Lower lobe of right lung (tissue), 2 donors: Measurements from ENCODE around the gene EIF2A. TPM values are rescaled to one million over a fixed set of nuclear protein-coding genes. Genes with fewer than 3 reads are reported as not detected.
"Not testable (repeated sequence)": the region's sequence is repeated elsewhere in the genome, so short reads cannot be mapped to it uniquely, and the experiment has no call there.

Source experiments
- ATAC-seq, 2 donors: fragments of 200-7000 bp; cut with Tn5 transposase; one replicate each; pipeline ENCODE4 v1.9.1; 2020 to 2022; ENCODE audit warnings: mild to moderate bottlenecking in 2 of 2, moderate library complexity in 2 of 2
- DNase-seq: peaks from one replicate; pipeline ENCODE4 v3.0.0-alpha.2; 2020
- H3K27ac ChIP-seq: fragments of 200-600 bp; one replicate; pipeline ENCODE4 v1.8.0; 2022
- H3K27me3 ChIP-seq: fragments of 200-600 bp; one replicate; pipeline ENCODE4 v1.8.0; 2022; ENCODE audit warnings: low read depth
- H3K36me3 ChIP-seq: fragments of 200-600 bp; one replicate; pipeline ENCODE4 v1.8.0; 2022; ENCODE audit warnings: mild to moderate bottlenecking
- H3K4me1 ChIP-seq: fragments of 200-600 bp; one replicate; pipeline ENCODE4 v1.8.0; 2022
- H3K4me3 ChIP-seq: fragments of 200-600 bp; one replicate; pipeline ENCODE4 v1.8.0; 2022; ENCODE audit warnings: mild to moderate bottlenecking
- H3K9me3 ChIP-seq: fragments of 200-600 bp; one replicate; pipeline ENCODE4 v1.8.0; 2022
- intact Hi-C: fragments of 100-400 bp; cut with DNase I; formaldehyde crosslinking; loops from one replicate; pipeline ENCODE4 v1.11.0; 2022
- total RNA-seq: library from RNA; stranded (reverse); fragmentation: NEBNext Ultra II Directional; extraction: Animal tissue kit (Norgen Biotek cat#: 25700); gene quantifications from one replicate; pipeline ENCODE4 v1.2.1, GENCODE V29; 2021
- TF ChIP-seq, protein P1 (sequence below): fragments of 200-600 bp; IDR thresholded peaks from one replicate; pipeline ENCODE4 v1.8.0; 2022; ENCODE audit warnings: antibody characterized with exemption, mild to moderate bottlenecking
- donor health status: DM: no; HTN: yes; CAD: no; lungs with severe emphysema.

Gene EIF2A
- total RNA-seq, 1 donor from 2014 or later = 91.9 TPM

DNA sequence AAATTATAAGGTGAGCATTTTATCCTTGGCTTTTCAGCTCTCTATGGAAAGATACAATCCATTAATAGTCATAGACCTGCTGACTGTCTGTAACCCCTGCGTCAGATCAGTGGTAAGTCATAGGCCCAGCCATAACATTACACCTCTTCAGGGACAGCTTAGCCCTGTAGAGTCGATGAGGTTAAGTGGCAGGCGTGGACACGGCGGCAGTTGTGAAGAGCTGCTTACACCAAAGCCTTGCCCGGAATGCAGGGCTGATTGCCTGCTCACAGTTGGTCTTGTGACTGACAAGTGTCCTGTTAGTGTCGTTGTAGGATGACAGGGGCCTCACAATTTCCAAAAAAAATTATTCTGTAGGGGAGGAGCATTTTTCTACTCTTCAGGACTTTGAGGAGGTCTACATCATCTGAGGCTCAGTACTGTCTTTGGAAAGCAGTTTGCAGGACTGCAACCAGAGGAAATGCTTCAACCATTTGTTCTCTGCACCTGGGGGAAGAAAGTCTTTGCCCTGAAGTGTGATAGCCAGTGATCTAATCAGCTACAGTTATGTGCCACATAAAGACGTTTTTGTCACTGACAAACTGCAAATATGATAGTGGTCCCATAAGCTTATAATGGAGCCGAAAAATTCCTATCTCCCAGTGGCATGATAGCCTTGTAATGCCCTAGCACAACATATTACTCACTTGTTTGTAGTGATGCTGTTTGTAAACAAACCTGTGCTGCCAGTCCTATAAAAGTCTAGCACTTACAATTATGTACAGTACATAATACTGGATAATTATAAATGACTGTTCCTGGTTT lies 41.6 kb downstream of the EIF2A start:
- H3K9me3 ChIP-seq = no peaks in the 10 kb centered on the region
- H3K27me3 ChIP-seq = no peaks in the 10 kb centered on the region
- H3K4me1 ChIP-seq = no peaks in the 10 kb centered on the region
- H3K36me3 ChIP-seq = peaks cover 27% of the 10 kb centered on the region
- intact Hi-C loops = no loop called here
- ATAC-seq (peak; percentile 88 to 90), DNase-seq (peak; percentile 61)
- H3K27ac ChIP-seq = no peak overlapping the region
- no peak overlapping the region for H3K4me3 ChIP-seq
- TF ChIP-seq, protein P1, sequence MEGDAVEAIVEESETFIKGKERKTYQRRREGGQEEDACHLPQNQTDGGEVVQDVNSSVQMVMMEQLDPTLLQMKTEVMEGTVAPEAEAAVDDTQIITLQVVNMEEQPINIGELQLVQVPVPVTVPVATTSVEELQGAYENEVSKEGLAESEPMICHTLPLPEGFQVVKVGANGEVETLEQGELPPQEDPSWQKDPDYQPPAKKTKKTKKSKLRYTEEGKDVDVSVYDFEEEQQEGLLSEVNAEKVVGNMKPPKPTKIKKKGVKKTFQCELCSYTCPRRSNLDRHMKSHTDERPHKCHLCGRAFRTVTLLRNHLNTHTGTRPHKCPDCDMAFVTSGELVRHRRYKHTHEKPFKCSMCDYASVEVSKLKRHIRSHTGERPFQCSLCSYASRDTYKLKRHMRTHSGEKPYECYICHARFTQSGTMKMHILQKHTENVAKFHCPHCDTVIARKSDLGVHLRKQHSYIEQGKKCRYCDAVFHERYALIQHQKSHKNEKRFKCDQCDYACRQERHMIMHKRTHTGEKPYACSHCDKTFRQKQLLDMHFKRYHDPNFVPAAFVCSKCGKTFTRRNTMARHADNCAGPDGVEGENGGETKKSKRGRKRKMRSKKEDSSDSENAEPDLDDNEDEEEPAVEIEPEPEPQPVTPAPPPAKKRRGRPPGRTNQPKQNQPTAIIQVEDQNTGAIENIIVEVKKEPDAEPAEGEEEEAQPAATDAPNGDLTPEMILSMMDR = no peak

DNA sequence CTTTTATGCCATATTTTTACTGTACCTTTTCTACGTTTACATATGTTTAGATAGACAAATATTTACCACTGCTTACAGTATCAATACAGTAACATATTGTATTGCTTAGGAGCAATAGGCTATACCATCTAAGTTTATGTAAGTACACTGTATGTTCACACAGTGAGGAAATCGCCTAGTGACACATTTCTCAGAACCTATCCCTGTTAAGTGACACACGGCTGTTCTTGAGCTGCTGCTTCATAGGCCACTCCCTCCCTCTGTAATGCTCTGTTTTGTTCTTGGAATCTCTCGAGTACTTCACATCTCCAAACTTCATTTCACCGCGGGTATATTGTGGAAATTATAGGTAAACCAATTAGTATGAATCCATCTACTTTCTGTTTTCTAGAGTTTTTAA lies 43.2 kb downstream of the EIF2A start:
- intact Hi-C loops = no loop called here
- Histone ChIP-seq H3K27ac (no peak overlapping the region), H3K4me3 (no peak overlapping the region), H3K27me3 (no peaks in the 10 kb centered on the region), H3K36me3 (peaks cover 11% of the 10 kb centered on the region), H3K4me1 (no peaks in the 10 kb centered on the region), H3K9me3 (no peaks in the 10 kb centered on the region)
- ATAC-seq (peak; percentile 72 to 73), DNase-seq (no peak)
- TF ChIP-seq, protein P1 = no peak

DNA sequence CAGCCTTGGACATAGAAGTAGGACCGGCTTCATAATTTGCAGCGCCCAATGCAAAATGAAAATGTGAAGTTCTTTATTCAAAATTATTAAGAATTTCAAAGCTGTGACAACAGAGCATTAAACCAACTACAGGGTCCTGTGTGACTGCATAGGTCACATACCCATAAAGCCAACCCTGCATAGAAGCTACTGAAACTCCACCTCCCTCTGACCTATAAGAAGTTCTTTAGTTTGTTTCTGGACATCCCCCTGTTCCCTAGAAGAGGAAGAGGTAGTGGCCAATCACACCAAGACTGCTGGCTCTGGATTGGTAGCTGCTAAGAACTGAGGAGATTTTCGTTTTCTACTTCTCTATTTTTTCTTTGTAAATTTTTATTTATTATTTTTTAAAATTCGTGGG lies 47.6 kb downstream of the EIF2A start:
- intact Hi-C loops = no loop called here
- H3K4me1 ChIP-seq = no peaks in the 10 kb centered on the region
- H3K9me3 ChIP-seq = no peaks in the 10 kb centered on the region
- no peaks in the 10 kb centered on the region for H3K36me3 ChIP-seq
- H3K27ac ChIP-seq = no peak overlapping the region
- TF ChIP-seq, protein P1 = no peak
- DNase-seq (no peak), ATAC-seq (no peak)
- no peak overlapping the region for H3K4me3 ChIP-seq
- H3K27me3 ChIP-seq = no peaks in the 10 kb centered on the region

DNA sequence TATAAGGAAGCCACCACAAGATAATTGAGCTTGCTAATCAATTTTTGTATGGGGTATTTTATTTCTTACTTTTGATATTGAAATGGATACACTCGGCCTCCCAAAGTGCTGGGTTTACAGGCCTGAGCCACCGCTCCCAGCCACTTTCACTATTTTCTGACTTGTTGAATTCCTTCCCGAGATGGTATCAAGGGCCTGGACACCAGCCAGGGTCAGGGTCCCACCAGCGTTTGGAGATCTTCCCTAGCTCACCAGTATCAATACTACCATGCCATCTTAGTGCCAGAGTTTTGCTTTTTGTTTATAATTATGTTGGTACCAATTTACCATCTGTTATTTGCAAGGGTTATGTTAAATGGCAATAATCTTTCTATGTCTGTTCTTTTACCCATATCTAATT lies 51.1 kb downstream of the EIF2A start:
- TF ChIP-seq, protein P1 = no peak
- intact Hi-C loops = no loop called here
- ATAC-seq = no peak
- no peaks in the 10 kb centered on the region for H3K36me3 ChIP-seq
- H3K27ac ChIP-seq = no peak overlapping the region
- no peak overlapping the region for H3K4me3 ChIP-seq
- no peak for DNase-seq
- no peaks in the 10 kb centered on the region for H3K27me3 ChIP-seq
- no peaks in the 10 kb centered on the region for H3K4me1 ChIP-seq
- H3K9me3 ChIP-seq = no peaks in the 10 kb centered on the region

DNA sequence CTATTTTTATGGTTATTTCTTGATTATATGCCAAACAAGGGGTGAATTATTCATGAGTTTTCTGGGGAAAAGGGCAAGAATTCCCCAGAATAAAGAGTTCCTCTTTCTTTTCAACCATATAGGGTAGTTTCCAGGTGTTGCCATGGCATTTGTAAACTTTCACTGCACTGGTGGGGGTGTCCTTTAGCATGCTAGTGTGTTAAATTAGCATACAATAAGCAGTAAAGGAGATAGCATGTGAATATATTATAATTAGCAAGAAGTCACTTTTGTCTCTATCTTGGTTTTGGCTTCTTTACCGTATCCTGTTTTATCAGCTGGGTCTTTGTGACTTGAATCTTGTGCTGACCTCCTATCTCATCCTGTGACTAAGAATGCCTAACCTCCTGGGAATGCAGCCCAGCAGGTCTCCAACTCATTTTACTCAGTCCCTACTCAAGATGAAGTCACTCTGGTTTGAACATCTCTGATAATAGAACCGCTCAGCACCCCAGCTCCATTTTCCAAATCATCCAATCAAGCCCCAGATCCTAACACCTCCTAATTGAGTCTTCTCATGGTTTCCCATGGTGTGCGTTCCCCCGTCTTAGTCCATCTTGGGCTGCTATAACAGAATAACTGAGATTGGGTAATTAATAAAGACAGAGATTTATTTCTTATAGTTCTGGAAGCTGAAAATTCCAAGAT lies 53.2 kb downstream of the EIF2A start:
- intact Hi-C loops = no loop called here
- H3K9me3 ChIP-seq = no peaks in the 10 kb centered on the region
- TF ChIP-seq, protein P1 = no peak
- no peak for DNase-seq
- H3K4me3 ChIP-seq = no peak overlapping the region
- no peaks in the 10 kb centered on the region for H3K27me3 ChIP-seq
- no peaks in the 10 kb centered on the region for H3K36me3 ChIP-seq
- no peak for ATAC-seq
- no peak overlapping the region for H3K27ac ChIP-seq
- H3K4me1 ChIP-seq = peaks cover 6% of the 10 kb centered on the region

DNA sequence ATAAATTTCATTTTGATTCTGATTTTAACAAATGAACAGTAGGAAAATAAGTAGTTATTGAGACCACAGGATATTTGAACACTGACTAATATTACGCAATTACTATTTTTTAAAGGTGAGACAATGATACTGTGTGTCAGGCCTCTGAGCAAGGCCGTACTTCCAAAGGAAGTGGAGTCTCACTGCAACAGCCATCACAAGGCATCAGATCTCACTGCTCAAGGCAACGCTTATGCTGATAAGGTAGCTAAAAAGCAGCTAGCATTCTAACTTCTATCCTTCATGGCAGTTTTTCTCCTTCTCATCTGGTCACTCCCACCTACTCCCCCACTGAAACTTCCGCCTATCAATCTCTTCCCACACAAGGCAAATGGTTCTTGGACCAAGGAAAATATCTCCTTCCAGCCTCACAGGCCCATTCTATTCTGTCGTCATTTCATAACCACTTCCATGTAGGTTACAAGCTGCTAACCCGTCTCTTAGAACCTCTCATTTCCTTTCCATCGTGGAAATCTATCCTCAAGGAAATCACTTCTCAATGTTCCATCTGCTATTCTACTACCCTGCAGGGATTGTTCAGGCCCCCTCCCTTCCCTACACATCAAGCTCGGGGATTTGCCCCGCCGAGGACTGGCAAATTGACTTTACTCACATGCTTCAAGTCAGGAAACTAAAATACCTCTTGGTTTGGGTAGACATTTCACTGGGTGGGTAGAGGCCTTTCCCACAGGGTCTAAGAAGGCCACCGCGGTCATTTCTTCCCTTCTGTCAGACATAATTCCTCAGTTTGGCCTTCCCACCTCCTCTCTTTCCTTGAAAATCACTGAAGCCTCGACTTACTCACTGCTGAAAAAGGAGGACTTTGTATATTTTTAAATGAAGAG lies 54.3 kb downstream of the EIF2A start:
- H3K27ac ChIP-seq, intact Hi-C loops, H3K4me3 ChIP-seq, H3K36me3 ChIP-seq, ATAC-seq, H3K9me3 ChIP-seq, DNase-seq, H3K27me3 ChIP-seq: not testable (repeated sequence)
- H3K4me1 ChIP-seq = peaks cover 17% of the 10 kb centered on the region
